ENCODE data around the gene TWSG1.
"Not testable (repeated sequence)": the region's sequence is repeated elsewhere in the genome, so short reads cannot be mapped to it uniquely, and the experiment has no call there.

Gene TWSG1

GRCh38 chr18:9416563-9417072, 82.0 kb downstream of the TWSG1 start:
- Histone ChIP-seq H3K4me1 (ENCODE audit: control insufficient read depth in 1 of 2, insufficient read depth in 2 of 2, low read length in 2 of 2) (peaks cover 0 to 6% of the 10 kb centered on the region in 2 donors), H3K27ac (ENCODE audit: low read length) (no peak overlapping the region), H3K27me3 (ENCODE audit: low read depth, low read length) (no peaks in the 10 kb centered on the region), H3K36me3 (ENCODE audit: control insufficient read depth in 1 of 2, insufficient read depth in 2 of 2, low read length in 2 of 2) (no peaks in the 10 kb centered on the region), H3K4me3 (ENCODE audit: low read depth in 1 of 2, low read length in 2 of 2) (peak overlapping the region; percentile 3 to 10), H3K9me3 (ENCODE audit: control insufficient read depth in 1 of 2, low read length in 2 of 2) (no peaks in the 10 kb centered on the region)

- H3K27me3 ChIP-seq (ENCODE audit: low read depth, low read length): no peaks in the 10 kb centered on the region
- no peaks in the 10 kb centered on the region for H3K36me3 ChIP-seq (ENCODE audit: control insufficient read depth in 1 of 2, insufficient read depth in 2 of 2, low read length in 2 of 2)
- peak overlapping the region; percentile 3 to 10 for H3K4me3 ChIP-seq (ENCODE audit: low read depth in 1 of 2, low read length in 2 of 2)
- H3K27ac ChIP-seq (ENCODE audit: low read length): no peak overlapping the region
- H3K4me1 ChIP-seq (ENCODE audit: control insufficient read depth in 1 of 2, insufficient read depth in 2 of 2, low read length in 2 of 2): peaks cover 0 to 6% of the 10 kb centered on the region in 2 donors
- H3K9me3 ChIP-seq (ENCODE audit: control insufficient read depth in 1 of 2, low read length in 2 of 2): no peaks in the 10 kb centered on the region
Measured at GRCh38 chr18:9417073-9417851, 82.7 kb downstream of the TWSG1 start.

DNA sequence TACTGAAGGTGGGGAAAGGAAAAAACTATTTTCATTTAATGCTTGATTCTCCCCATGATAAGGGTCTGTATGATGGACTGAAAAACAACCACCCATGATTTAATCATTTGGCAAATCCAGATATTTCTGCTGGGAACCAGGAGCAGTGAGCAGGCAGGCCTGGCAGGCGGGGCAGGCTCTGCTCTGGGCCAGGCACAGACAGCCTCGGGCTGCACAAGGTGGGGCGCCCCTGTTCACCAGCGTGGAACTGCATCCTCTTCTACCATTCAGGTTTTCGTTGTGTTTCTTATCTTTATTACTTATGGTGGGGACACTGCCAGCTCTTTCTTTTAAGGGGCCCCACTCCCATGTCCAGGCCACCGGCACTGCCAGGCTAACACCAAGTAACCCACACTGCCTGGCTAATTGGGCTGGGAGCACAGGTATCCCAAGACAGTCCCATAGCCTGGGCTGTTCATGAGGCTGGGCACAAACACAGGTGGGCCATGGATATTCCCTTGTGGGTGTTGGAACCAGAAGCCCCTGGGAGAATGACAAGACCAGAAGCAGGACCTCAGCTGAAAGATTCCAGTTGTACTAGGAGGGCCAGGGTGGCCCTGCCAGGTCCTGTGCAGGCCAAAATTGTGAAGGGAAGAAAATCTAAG, 83.6 kb downstream of the TWSG1 start:
- H3K27ac ChIP-seq (ENCODE audit: low read length): no peak overlapping the region
- H3K4me1 ChIP-seq (ENCODE audit: control insufficient read depth in 1 of 2, insufficient read depth in 2 of 2, low read length in 2 of 2): peaks cover 0 to 6% of the 10 kb centered on the region in 2 donors
- H3K9me3 ChIP-seq (ENCODE audit: control insufficient read depth in 1 of 2, low read length in 2 of 2): no peaks in the 10 kb centered on the region
- no peaks in the 10 kb centered on the region for H3K27me3 ChIP-seq (ENCODE audit: low read depth, low read length)
- no peaks in the 10 kb centered on the region for H3K36me3 ChIP-seq (ENCODE audit: control insufficient read depth in 1 of 2, insufficient read depth in 2 of 2, low read length in 2 of 2)
- no peak overlapping the region for H3K4me3 ChIP-seq (ENCODE audit: low read depth in 1 of 2, low read length in 2 of 2)

- H3K4me1 ChIP-seq (ENCODE audit: control insufficient read depth in 1 of 2, insufficient read depth in 2 of 2, low read length in 2 of 2): peaks cover 0 to 6% of the 10 kb centered on the region in 2 donors
- H3K9me3 ChIP-seq (ENCODE audit: control insufficient read depth in 1 of 2, low read length in 2 of 2): no peaks in the 10 kb centered on the region
- H3K36me3 ChIP-seq (ENCODE audit: control insufficient read depth in 1 of 2, insufficient read depth in 2 of 2, low read length in 2 of 2): no peaks in the 10 kb centered on the region
- no peaks in the 10 kb centered on the region for H3K27me3 ChIP-seq (ENCODE audit: low read depth, low read length)
- no peak overlapping the region for H3K27ac ChIP-seq (ENCODE audit: low read length)
- H3K4me3 ChIP-seq (ENCODE audit: low read depth in 1 of 2, low read length in 2 of 2): no peak overlapping the region
Measured at GRCh38 chr18:9419956-9420631, 85.5 kb downstream of the TWSG1 start.

DNA sequence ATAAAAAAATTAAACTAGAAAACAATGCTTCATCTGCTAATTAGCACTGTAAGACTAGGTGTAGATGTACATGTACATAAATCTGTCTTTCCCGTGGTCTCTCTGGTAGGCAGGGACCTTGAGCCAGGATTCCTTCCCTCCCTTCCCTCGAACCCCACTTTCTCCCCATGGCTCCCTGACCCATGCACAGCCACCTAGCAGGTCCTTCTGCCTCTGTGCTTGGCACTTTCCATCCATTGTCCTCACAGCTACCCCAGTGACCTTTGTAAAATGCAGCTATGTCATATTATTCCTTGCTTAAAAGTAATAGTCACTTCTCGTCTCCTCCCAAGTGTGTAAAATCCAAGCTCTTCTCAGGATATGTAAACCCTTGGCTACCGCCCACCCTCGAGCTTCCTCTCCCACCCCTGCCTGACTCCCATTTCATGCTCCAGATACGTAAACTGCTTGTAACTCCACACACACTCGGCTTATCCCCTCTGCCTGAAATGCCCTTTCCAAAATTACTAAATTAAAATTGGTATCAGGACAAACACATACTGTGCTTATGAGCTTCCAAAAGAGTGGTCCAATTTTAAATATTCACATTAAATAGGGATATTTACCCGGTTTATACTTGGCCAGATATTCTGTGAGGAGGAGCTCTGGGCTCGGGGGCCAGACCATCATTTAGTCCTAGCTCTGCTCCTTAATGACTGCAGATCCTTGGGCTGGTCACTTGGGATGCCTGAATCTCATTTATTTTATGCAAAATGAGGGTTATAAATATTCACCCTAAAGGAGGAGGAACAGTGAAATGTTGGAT, 86.7 kb downstream of the TWSG1 start:
- no peaks in the 10 kb centered on the region for H3K27me3 ChIP-seq (ENCODE audit: low read depth, low read length)
- no peak overlapping the region for H3K4me3 ChIP-seq (ENCODE audit: low read depth in 1 of 2, low read length in 2 of 2)
- no peaks in the 10 kb centered on the region for H3K36me3 ChIP-seq (ENCODE audit: control insufficient read depth in 1 of 2, insufficient read depth in 2 of 2, low read length in 2 of 2)
- H3K4me1 ChIP-seq (ENCODE audit: control insufficient read depth in 1 of 2, insufficient read depth in 2 of 2, low read length in 2 of 2): peaks cover 0 to 6% of the 10 kb centered on the region in 2 donors
- no peaks in the 10 kb centered on the region for H3K9me3 ChIP-seq (ENCODE audit: control insufficient read depth in 1 of 2, low read length in 2 of 2)
- no peak overlapping the region for H3K27ac ChIP-seq (ENCODE audit: low read length)

DNA sequence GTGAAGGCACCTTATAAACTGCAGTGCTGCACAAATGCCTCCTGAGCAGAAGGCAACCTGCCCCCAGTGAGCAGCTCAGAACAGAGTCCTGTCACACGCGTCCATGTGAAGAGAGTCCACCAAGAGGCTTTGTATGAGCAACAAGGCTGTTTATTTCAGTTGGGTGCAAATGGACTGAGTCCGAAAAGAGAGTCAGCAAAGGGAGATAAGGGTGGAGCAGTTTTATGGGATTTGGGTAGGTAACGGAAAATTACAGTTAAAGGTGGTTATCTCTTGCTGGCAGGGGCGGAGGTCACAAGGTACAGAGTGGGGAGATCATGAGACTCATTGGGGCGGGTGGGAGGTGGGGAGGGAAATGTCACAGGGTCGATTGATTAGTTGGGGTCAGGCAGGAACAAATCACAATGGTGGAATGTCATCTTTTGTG, 87.3 kb downstream of the TWSG1 start:
- H3K4me1 ChIP-seq (ENCODE audit: control insufficient read depth in 1 of 2, insufficient read depth in 2 of 2, low read length in 2 of 2): peaks cover 0 to 6% of the 10 kb centered on the region in 2 donors
- H3K36me3 ChIP-seq (ENCODE audit: control insufficient read depth in 1 of 2, insufficient read depth in 2 of 2, low read length in 2 of 2): no peaks in the 10 kb centered on the region
- H3K4me3 ChIP-seq (ENCODE audit: low read depth in 1 of 2, low read length in 2 of 2): no peak overlapping the region
- H3K9me3 ChIP-seq (ENCODE audit: control insufficient read depth in 1 of 2, low read length in 2 of 2): no peaks in the 10 kb centered on the region
- no peak overlapping the region for H3K27ac ChIP-seq (ENCODE audit: low read length)
- H3K27me3 ChIP-seq (ENCODE audit: low read depth, low read length): no peaks in the 10 kb centered on the region

- Histone ChIP-seq H3K27ac (ENCODE audit: low read length) (no peak overlapping the region), H3K4me3 (ENCODE audit: low read depth in 1 of 2, low read length in 2 of 2) (no peak overlapping the region)
Measured at GRCh38 chr18:9422816-9423519, 88.4 kb downstream of the TWSG1 start.

GRCh38 chr18:9423648-9424047, 89.1 kb downstream of the TWSG1 start:
- not testable (repeated sequence) for H3K36me3 ChIP-seq (ENCODE audit: control insufficient read depth in 1 of 2, insufficient read depth in 2 of 2, low read length in 2 of 2); H3K4me3 ChIP-seq (ENCODE audit: low read depth in 1 of 2, low read length in 2 of 2); H3K4me1 ChIP-seq (ENCODE audit: control insufficient read depth in 1 of 2, insufficient read depth in 2 of 2, low read length in 2 of 2); H3K9me3 ChIP-seq (ENCODE audit: control insufficient read depth in 1 of 2, low read length in 2 of 2); H3K27me3 ChIP-seq (ENCODE audit: low read depth, low read length); H3K27ac ChIP-seq (ENCODE audit: low read length)

More at GRCh38 chr18:9422816-9423519, 88.4 kb downstream of the TWSG1 start:
- no peaks in the 10 kb centered on the region for H3K36me3 ChIP-seq (ENCODE audit: control insufficient read depth in 1 of 2, insufficient read depth in 2 of 2, low read length in 2 of 2)
- H3K27me3 ChIP-seq (ENCODE audit: low read depth, low read length): no peaks in the 10 kb centered on the region
- no peaks in the 10 kb centered on the region for H3K4me1 ChIP-seq (ENCODE audit: control insufficient read depth in 1 of 2, insufficient read depth in 2 of 2, low read length in 2 of 2)
- no peaks in the 10 kb centered on the region for H3K9me3 ChIP-seq (ENCODE audit: control insufficient read depth in 1 of 2, low read length in 2 of 2)

- not testable (repeated sequence) for H3K4me3 ChIP-seq (ENCODE audit: low read depth in 1 of 2, low read length in 2 of 2); H3K36me3 ChIP-seq (ENCODE audit: control insufficient read depth in 1 of 2, insufficient read depth in 2 of 2, low read length in 2 of 2); H3K27ac ChIP-seq (ENCODE audit: low read length); H3K4me1 ChIP-seq (ENCODE audit: control insufficient read depth in 1 of 2, insufficient read depth in 2 of 2, low read length in 2 of 2); H3K9me3 ChIP-seq (ENCODE audit: control insufficient read depth in 1 of 2, low read length in 2 of 2); H3K27me3 ChIP-seq (ENCODE audit: low read depth, low read length)
Measured at GRCh38 chr18:9424235-9424634, 89.7 kb downstream of the TWSG1 start.

- H3K36me3 ChIP-seq (ENCODE audit: control insufficient read depth in 1 of 2, insufficient read depth in 2 of 2, low read length in 2 of 2): no peaks in the 10 kb centered on the region
- no peaks in the 10 kb centered on the region for H3K9me3 ChIP-seq (ENCODE audit: control insufficient read depth in 1 of 2, low read length in 2 of 2)
- H3K4me3 ChIP-seq (ENCODE audit: low read depth in 1 of 2, low read length in 2 of 2): no peak overlapping the region
- no peaks in the 10 kb centered on the region for H3K27me3 ChIP-seq (ENCODE audit: low read depth, low read length)
- no peak overlapping the region for H3K27ac ChIP-seq (ENCODE audit: low read length)
- peaks cover 0 to 9% of the 10 kb centered on the region in 2 donors for H3K4me1 ChIP-seq (ENCODE audit: control insufficient read depth in 1 of 2, insufficient read depth in 2 of 2, low read length in 2 of 2)
Measured at GRCh38 chr18:9426753-9427152, 92.2 kb downstream of the TWSG1 start.
